Glutamatergic neuron (in vitro differentiated cells): ENCODE data around the gene BCAS4. TPM values are rescaled to one million over a fixed set of nuclear protein-coding genes. Genes with fewer than 3 reads are reported as not detected.

Source experiments
- DNase-seq: peaks from one replicate; pipeline ENCODE4 v3.0.0; 2022
- H3K27ac Mint-ChIP-seq: one replicate; pipeline ENCODE4 v1.8.0; 2020; ENCODE audit warnings: mild to moderate bottlenecking, mixed read lengths, inconsistent platforms; ENCODE audit not compliant: unreplicated experiment
- H3K27me3 Mint-ChIP-seq: one replicate; pipeline ENCODE4 v1.8.0; 2020; ENCODE audit warnings: mild to moderate bottlenecking, moderate library complexity, mixed read lengths, inconsistent platforms; ENCODE audit not compliant: unreplicated experiment
- H3K36me3 Mint-ChIP-seq: one replicate; pipeline ENCODE4 v1.8.0; 2020; ENCODE audit warnings: mild to moderate bottlenecking, mixed read lengths, inconsistent platforms; ENCODE audit not compliant: unreplicated experiment
- H3K4me1 Mint-ChIP-seq: one replicate; pipeline ENCODE4 v1.8.0; 2020; ENCODE audit warnings: mild to moderate bottlenecking, low read depth, mixed read lengths, inconsistent platforms; ENCODE audit not compliant: unreplicated experiment
- H3K4me3 Mint-ChIP-seq: one replicate; pipeline ENCODE4 v1.8.0; 2020; ENCODE audit warnings: mild to moderate bottlenecking, mixed read lengths, inconsistent platforms; ENCODE audit not compliant: unreplicated experiment
- H3K9me3 Mint-ChIP-seq: one replicate; pipeline ENCODE4 v1.8.0; 2020; ENCODE audit warnings: mild to moderate bottlenecking, moderate library complexity, mixed read lengths, inconsistent platforms; ENCODE audit not compliant: unreplicated experiment
- CTCF ChIP-seq: fragments of 200-600 bp; sonication (generic); IDR thresholded peaks from one replicate; pipeline ENCODE4 v1.5.0; 2021; ENCODE audit not compliant: partially characterized antibody, unreplicated experiment
- total RNA-seq: library from RNA; stranded (reverse); fragmentation: NEBNext Ultra II Directional; extraction: Animal tissue kit (Norgen Biotek cat#: 25700); gene quantifications from one replicate; pipeline ENCODE4 v1.2.1, GENCODE V29; 2021; ENCODE audit not compliant: unreplicated experiment

The BCAS4 gene
- total RNA-seq, 1 donor from 2014 or later: 5.5 TPM

DNA sequence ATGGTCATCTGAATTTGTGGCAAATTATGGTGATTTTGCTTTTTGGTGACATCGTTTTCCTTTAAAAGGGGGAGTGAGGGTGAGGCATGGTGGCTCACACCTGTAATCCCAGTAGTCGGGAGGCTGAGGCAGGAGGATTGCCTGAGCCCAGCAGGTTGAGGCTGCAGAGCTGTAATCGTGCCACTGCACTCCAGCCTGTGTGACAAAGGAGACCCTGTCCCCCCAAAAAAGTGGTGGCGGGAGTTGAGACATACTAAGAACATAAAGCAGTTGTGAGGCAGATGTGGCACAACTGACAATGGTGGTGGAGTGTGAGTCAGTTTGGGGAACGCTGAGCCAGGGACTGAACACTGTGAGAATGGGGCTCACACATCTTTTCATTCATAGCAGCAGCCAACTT is 90.9 kb downstream of the BCAS4 start:
- Mint-ChIP-seq H3K4me3 (no peak overlapping the region), H3K36me3 (no peaks in the 10 kb centered on the region), H3K27ac (no peak overlapping the region), H3K4me1 (peaks cover 2% of the 10 kb centered on the region), H3K27me3 (peaks cover 6% of the 10 kb centered on the region), H3K9me3 (peaks cover 5% of the 10 kb centered on the region)
- no peak for DNase-seq
- no peak for TF ChIP-seq CTCF

GRCh38 chr20:50886184-50886790 is 91.4 kb downstream of the BCAS4 start:
- DNase-seq: no peak
- H3K27me3 Mint-ChIP-seq: peaks cover 6% of the 10 kb centered on the region
- H3K4me3 Mint-ChIP-seq: no peak overlapping the region
- H3K36me3 Mint-ChIP-seq: no peaks in the 10 kb centered on the region
- peaks cover 2% of the 10 kb centered on the region for H3K4me1 Mint-ChIP-seq
- H3K9me3 Mint-ChIP-seq: peaks cover 5% of the 10 kb centered on the region
- no peak overlapping the region for H3K27ac Mint-ChIP-seq
- TF ChIP-seq CTCF: no peak

DNA sequence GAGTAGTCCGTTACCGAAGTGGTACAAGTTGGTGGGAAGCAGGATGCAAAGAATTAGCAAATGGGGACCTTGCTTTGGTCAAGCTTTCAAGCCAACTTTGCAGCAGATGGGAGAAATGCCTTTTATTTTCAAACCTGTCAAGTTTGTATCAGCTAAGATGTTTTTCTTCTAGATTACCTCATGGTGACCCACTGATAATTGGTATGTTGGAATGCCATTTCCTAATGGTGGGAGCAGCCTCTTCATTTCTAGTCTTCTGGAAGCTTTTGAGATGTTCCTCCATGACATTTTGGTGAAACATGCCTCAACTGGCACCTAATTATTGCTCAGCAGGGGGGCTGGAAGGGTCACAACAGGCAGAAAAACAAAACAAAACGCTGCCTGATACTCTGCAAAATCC is 92.7 kb downstream of the BCAS4 start:
- peaks cover 4% of the 10 kb centered on the region for H3K36me3 Mint-ChIP-seq
- H3K9me3 Mint-ChIP-seq: peaks cover 7% of the 10 kb centered on the region
- H3K4me3 Mint-ChIP-seq: no peak overlapping the region
- H3K27me3 Mint-ChIP-seq: peaks cover 11% of the 10 kb centered on the region
- DNase-seq: no peak
- no peak overlapping the region for H3K27ac Mint-ChIP-seq
- no peak for TF ChIP-seq CTCF
- peaks cover 4% of the 10 kb centered on the region for H3K4me1 Mint-ChIP-seq

DNA sequence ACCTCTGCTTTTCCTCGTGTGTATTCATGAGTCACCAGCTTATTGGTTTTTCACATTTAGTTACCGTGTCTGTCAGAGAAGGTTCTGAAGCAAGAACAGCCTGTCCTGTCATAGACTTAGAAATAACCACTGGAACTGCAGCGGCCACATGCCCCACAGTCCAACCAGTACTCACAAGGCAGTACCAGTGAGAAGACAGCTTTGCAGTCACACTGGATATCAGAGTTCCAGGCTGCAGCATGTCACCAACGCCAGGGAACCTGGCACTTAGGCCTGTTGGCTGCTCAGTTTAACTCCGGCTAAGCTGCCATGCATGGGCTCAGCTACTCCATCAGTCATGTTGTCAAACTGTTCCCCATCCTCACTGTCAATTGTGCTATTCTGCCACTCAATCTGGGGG is 96.3 kb downstream of the BCAS4 start:
- Mint-ChIP-seq H3K27ac (no peak overlapping the region), H3K27me3 (peaks cover 8% of the 10 kb centered on the region), H3K36me3 (peaks cover 14% of the 10 kb centered on the region), H3K9me3 (peaks cover 4% of the 10 kb centered on the region), H3K4me3 (no peak overlapping the region), H3K4me1 (peaks cover 4% of the 10 kb centered on the region)
- no peak for TF ChIP-seq CTCF
- no peak for DNase-seq

GRCh38 chr20:50892394-50892793 is 97.5 kb downstream of the BCAS4 start:
- Mint-ChIP-seq H3K4me3 (no peak overlapping the region), H3K4me1 (peaks cover 5% of the 10 kb centered on the region), H3K36me3 (peaks cover 14% of the 10 kb centered on the region), H3K9me3 (peaks cover 7% of the 10 kb centered on the region), H3K27me3 (peaks cover 12% of the 10 kb centered on the region), H3K27ac (no peak overlapping the region)
- no peak for TF ChIP-seq CTCF
- DNase-seq: no peak
